Stomach (tissue), 4 donors: Measurements from ENCODE around the gene NUTM2D.
"Not testable (repeated sequence)": the region's sequence is repeated elsewhere in the genome, so short reads cannot be mapped to it uniquely, and the experiment has no call there.

Experiments used
- EP300 ChIP-seq: sonication (generic); formaldehyde crosslinking; IDR thresholded peaks from one replicate; pipeline ENCODE4 v1.6.1; 2017; ENCODE audit warnings: antibody characterized with exemption
- POLR2A ChIP-seq, 4 donors: fragments of 450-650 bp; IDR thresholded peaks; one replicate each; pipeline ENCODE4 v1.6.1; 2016; ENCODE audit warnings: antibody characterized with exemption in 4 of 4, control low read depth in 2 of 4, mild to moderate bottlenecking in 1 of 4, moderate library complexity in 1 of 4
- POLR2AphosphoS5 ChIP-seq, 3 donors: sonication (generic); formaldehyde crosslinking; IDR thresholded peaks; one replicate each; pipeline ENCODE4 v1.6.1; 2016; ENCODE audit warnings: antibody characterized with exemption in 3 of 3
- TF ChIP-seq, protein P1 (sequence below), 7 experiments: fragments of 450-650 bp in 4 of 7; fragments of 200-600 bp in 3 of 7; sonication (generic) in 3 of 7; IDR thresholded peaks; one replicate each; pipeline ENCODE4 v1.5.1; 2016 to 2019; ENCODE audit warnings: antibody characterized with exemption in 7 of 7, control low read depth in 2 of 7, mild to moderate bottlenecking in 1 of 7

DNA sequence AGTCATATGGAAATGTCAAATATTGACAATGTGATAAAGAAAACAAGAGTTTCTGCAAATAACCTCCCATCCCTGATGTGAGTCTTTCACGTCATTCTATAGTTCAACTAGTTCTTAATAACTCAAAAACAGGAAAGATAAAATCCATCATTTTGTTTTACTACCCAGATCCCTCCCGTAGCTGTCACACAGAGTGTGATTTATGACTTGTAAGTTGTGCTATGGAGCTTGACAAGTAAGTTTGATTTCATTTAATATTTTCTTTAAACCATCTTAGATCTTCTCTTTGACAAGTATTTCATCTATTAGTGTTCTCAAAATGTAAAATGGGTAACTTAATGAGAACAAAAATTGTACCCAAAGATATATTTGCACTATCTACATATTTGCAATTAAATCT lies 28.4 kb upstream of the NUTM2D start:
- TF ChIP-seq, protein P1, sequence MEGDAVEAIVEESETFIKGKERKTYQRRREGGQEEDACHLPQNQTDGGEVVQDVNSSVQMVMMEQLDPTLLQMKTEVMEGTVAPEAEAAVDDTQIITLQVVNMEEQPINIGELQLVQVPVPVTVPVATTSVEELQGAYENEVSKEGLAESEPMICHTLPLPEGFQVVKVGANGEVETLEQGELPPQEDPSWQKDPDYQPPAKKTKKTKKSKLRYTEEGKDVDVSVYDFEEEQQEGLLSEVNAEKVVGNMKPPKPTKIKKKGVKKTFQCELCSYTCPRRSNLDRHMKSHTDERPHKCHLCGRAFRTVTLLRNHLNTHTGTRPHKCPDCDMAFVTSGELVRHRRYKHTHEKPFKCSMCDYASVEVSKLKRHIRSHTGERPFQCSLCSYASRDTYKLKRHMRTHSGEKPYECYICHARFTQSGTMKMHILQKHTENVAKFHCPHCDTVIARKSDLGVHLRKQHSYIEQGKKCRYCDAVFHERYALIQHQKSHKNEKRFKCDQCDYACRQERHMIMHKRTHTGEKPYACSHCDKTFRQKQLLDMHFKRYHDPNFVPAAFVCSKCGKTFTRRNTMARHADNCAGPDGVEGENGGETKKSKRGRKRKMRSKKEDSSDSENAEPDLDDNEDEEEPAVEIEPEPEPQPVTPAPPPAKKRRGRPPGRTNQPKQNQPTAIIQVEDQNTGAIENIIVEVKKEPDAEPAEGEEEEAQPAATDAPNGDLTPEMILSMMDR (IDR thresholded peaks at IDR 0.05): not testable (repeated sequence)
- TF ChIP-seq POLR2A (IDR thresholded peaks at IDR 0.05); EP300; POLR2AphosphoS5 (IDR thresholded peaks at IDR 0.05): not testable (repeated sequence)
